Neural progenitor cell (in vitro differentiated cells): ENCODE results near the gene SMG7. TPM values are rescaled to one million over a fixed set of nuclear protein-coding genes. Genes with fewer than 3 reads are reported as not detected.

Experiments used
- DNase-seq: peaks from one replicate; pipeline ENCODE4 v3.0.0-alpha.2; 2016; ENCODE audit warnings: low spot score
- H2AFZ ChIP-seq: fragments of 200-600 bp; sonication (generic); replicated peaks from 2 replicates; pipeline ENCODE4 v1.6.1; 2016; ENCODE audit warnings: antibody characterized with exemption
- H3F3A ChIP-seq: fragments of 200-600 bp; sonication (generic); 2 replicates; pipeline ENCODE4 v1.6.1; 2016; ENCODE audit warnings: antibody characterized with exemption, low read depth
- H3K27ac ChIP-seq: fragments of 200-600 bp; sonication (generic); 2 replicates; pipeline ENCODE4 v1.5.1; 2016; ENCODE audit warnings: mild to moderate bottlenecking
- H3K27me3 ChIP-seq: fragments of 200-600 bp; sonication (generic); 2 replicates; pipeline ENCODE4 v1.6.1; 2016; ENCODE audit warnings: mild to moderate bottlenecking, moderate library complexity
- H3K36me3 ChIP-seq: fragments of 200-600 bp; sonication (generic); 2 replicates; pipeline ENCODE4 v1.5.1; 2016
- H3K4me1 ChIP-seq: fragments of 200-600 bp; sonication (generic); 2 replicates; pipeline ENCODE4 v1.6.1; 2016; ENCODE audit warnings: mixed run types
- H3K4me2 ChIP-seq: fragments of 200-600 bp; sonication (generic); 2 replicates; pipeline ENCODE4 v1.6.1; 2016
- H3K4me3 ChIP-seq: fragments of 200-600 bp; sonication (generic); 2 replicates; pipeline ENCODE4 v1.5.1; 2016
- H3K79me2 ChIP-seq: fragments of 200-600 bp; sonication (generic); 2 replicates; pipeline ENCODE4 v1.6.1; 2016; ENCODE audit warnings: low read depth
- H3K9ac ChIP-seq: fragments of 200-600 bp; sonication (generic); 2 replicates; pipeline ENCODE4 v1.6.1; 2016
- H3K9me3 ChIP-seq: fragments of 200-600 bp; sonication (generic); 2 replicates; pipeline ENCODE4 v1.5.1; 2016; ENCODE audit warnings: low read depth
- H4K20me1 ChIP-seq: fragments of 200-600 bp; sonication (generic); 2 replicates; pipeline ENCODE4 v1.6.1; 2016; ENCODE audit warnings: low read depth
- H3K27ac Mint-ChIP-seq: 3 replicates; pipeline ENCODE4 v1.8.0; 2021; ENCODE audit warnings: mixed read lengths
- H3K27me3 Mint-ChIP-seq: 2 replicates; pipeline ENCODE4 v1.8.0; 2022; ENCODE audit warnings: low read depth, mild to moderate bottlenecking, inconsistent platforms, moderate library complexity, mixed read lengths; ENCODE audit not compliant: insufficient read depth
- H3K36me3 Mint-ChIP-seq: 3 replicates; pipeline ENCODE4 v1.8.0; 2021; ENCODE audit warnings: mixed read lengths
- H3K4me1 Mint-ChIP-seq: 3 replicates; pipeline ENCODE4 v1.8.0; 2021; ENCODE audit warnings: mixed read lengths
- H3K4me3 Mint-ChIP-seq: 3 replicates; pipeline ENCODE4 v1.8.0; 2021; ENCODE audit warnings: mild to moderate bottlenecking, moderate library complexity, mixed read lengths
- H3K9me3 Mint-ChIP-seq: 3 replicates; pipeline ENCODE4 v1.8.0; 2020; ENCODE audit warnings: mixed read lengths
- EZH2 ChIP-seq: fragments of 200-600 bp; sonication (generic); IDR thresholded peaks from 2 replicates; pipeline ENCODE4 v1.6.1; 2017; ENCODE audit warnings: antibody characterized with exemption, mild to moderate bottlenecking, moderate library complexity
- EZH2phosphoT487 ChIP-seq: fragments of 200-600 bp; sonication (generic); IDR thresholded peaks from 2 replicates; pipeline ENCODE4 v1.6.1; 2017; ENCODE audit warnings: antibody characterized with exemption
- total RNA-seq: library from RNA; depleted of rRNA; stranded (reverse); fragments of >200 nt; gene quantifications from 2 replicates; pipeline ENCODE4 v1.2.3, GENCODE V29; 2015; ENCODE audit warnings: low replicate concordance
- TF ChIP-seq, protein P1 (sequence below): fragments of 200-600 bp; sonication (generic); IDR thresholded peaks from 2 replicates; pipeline ENCODE4 v1.5.1; 2017; ENCODE audit warnings: antibody characterized with exemption, mild to moderate bottlenecking

Gene SMG7
- total RNA-seq, 1 donor from 2014 or later, result 33.5 TPM

DNA sequence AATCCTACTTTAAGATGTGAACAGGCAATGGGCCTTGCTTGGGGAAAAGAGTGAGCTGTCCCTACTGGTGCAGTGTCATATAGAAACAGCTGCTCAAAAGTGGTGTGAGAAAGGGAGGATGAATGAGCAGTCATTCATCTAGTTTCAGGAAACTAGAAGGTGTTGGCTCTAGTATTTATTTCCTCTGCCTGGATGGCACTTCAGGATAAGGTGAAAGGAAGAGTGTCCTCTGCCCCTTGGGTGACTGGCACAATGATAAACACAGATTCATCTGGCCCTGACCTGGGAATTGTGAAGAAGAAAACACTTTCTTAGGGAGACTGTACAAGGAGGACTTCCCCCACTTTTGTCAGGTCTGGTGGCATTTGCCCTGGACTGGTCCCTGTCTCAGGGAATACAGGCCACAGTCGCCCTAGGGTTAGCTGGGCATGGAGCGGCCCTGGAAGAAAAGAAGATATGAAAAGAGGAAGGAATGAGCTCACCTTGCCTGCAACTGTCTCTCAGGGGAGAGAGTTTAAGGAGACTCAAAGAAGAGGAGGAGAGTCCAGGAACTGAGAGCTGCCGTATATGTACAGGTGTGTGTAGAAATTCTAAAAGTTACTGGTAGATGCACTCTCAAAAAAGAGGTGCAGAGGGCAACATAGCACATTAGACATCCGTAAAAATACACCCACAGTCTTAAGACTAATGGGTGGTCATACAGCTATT is 40.3 kb upstream of the SMG7 start:
- Mint-ChIP-seq H3K4me1 (no peaks in the 10 kb centered on the region), H3K27me3 (peaks cover 5% of the 10 kb centered on the region), H3K36me3 (peaks cover 2% of the 10 kb centered on the region), H3K4me3 (no peak overlapping the region), H3K27ac (peak overlapping the region; percentile 9), H3K9me3 (peaks cover 3% of the 10 kb centered on the region)
- no peaks in the 10 kb centered on the region for H3K36me3 ChIP-seq
- H2AFZ ChIP-seq, result no peak overlapping the region
- H4K20me1 ChIP-seq, result no peaks in the 10 kb centered on the region
- H3K27me3 ChIP-seq, result no peaks in the 10 kb centered on the region
- H3K79me2 ChIP-seq, result no peaks in the 10 kb centered on the region
- no peak overlapping the region for H3K27ac ChIP-seq
- no peaks in the 10 kb centered on the region for H3F3A ChIP-seq
- no peak overlapping the region for H3K4me3 ChIP-seq
- H3K9ac ChIP-seq, result no peak overlapping the region
- H3K9me3 ChIP-seq, result no peaks in the 10 kb centered on the region
- DNase-seq, result no peak
- no peak for TF ChIP-seq EZH2
- no peak for TF ChIP-seq EZH2phosphoT487
- TF ChIP-seq, protein P1, sequence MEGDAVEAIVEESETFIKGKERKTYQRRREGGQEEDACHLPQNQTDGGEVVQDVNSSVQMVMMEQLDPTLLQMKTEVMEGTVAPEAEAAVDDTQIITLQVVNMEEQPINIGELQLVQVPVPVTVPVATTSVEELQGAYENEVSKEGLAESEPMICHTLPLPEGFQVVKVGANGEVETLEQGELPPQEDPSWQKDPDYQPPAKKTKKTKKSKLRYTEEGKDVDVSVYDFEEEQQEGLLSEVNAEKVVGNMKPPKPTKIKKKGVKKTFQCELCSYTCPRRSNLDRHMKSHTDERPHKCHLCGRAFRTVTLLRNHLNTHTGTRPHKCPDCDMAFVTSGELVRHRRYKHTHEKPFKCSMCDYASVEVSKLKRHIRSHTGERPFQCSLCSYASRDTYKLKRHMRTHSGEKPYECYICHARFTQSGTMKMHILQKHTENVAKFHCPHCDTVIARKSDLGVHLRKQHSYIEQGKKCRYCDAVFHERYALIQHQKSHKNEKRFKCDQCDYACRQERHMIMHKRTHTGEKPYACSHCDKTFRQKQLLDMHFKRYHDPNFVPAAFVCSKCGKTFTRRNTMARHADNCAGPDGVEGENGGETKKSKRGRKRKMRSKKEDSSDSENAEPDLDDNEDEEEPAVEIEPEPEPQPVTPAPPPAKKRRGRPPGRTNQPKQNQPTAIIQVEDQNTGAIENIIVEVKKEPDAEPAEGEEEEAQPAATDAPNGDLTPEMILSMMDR, result no peak
- H3K4me2 ChIP-seq, result no peak overlapping the region
- no peaks in the 10 kb centered on the region for H3K4me1 ChIP-seq

DNA sequence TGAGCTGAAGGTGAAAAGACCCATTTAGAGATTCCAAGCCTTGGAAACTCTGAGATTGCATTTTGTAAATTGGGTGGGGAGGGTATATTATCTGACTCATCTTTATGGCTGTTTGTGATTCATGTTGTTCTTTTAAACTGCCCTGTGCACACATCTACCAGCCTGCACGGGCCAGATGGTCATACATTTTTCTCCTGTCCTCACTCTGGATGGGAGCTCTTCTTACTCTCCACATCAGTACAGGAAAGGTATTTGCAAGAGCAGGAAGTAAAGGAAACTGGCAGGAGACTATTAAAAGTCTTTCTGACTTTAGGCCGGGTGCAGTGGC is 39.8 kb upstream of the SMG7 start:
- TF ChIP-seq EZH2 (no peak), EZH2phosphoT487 (no peak)
- TF ChIP-seq, protein P1, result no peak
- Histone ChIP-seq H3K79me2 (no peaks in the 10 kb centered on the region), H4K20me1 (no peaks in the 10 kb centered on the region)

DNA sequence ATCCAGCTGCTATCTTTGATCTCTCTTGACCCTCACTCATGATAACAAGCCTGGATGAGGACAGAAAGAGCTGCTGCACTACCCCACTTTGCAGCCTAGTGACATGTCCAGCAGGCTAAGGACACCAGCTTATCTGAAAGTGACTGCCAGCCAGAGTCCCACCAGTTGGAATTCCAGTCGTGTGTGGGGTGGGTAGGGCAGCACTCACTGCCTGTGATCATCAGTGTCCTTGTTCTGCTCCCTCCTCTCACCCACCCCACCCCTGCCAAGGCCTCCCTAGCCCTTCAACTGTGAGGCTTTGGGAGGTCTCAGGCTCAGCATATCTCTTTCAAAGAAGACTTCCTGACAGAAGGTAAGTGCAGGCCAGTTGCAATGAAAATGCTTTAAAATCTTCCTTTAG is 38.6 kb upstream of the SMG7 start:
- Histone ChIP-seq H3K79me2 (no peaks in the 10 kb centered on the region), H3K9ac (no peak overlapping the region), H3K27me3 (no peaks in the 10 kb centered on the region), H3K4me3 (no peak overlapping the region), H3K36me3 (no peaks in the 10 kb centered on the region), H3K9me3 (no peaks in the 10 kb centered on the region), H2AFZ (no peak overlapping the region), H3F3A (no peaks in the 10 kb centered on the region), H3K4me1 (no peaks in the 10 kb centered on the region), H4K20me1 (no peaks in the 10 kb centered on the region), H3K4me2 (no peak overlapping the region), H3K27ac (no peak overlapping the region)
- DNase-seq, result no peak
- H3K4me3 Mint-ChIP-seq, result no peak overlapping the region
- TF ChIP-seq, protein P1, result no peak
- TF ChIP-seq EZH2phosphoT487 (no peak), EZH2 (no peak)
- peaks cover 2% of the 10 kb centered on the region for H3K36me3 Mint-ChIP-seq
- no peak overlapping the region for H3K27ac Mint-ChIP-seq
- peaks cover under 1% of the 10 kb centered on the region for H3K9me3 Mint-ChIP-seq
- H3K27me3 Mint-ChIP-seq, result peaks cover 4% of the 10 kb centered on the region
- no peaks in the 10 kb centered on the region for H3K4me1 Mint-ChIP-seq

More for the DNA sequence above, 39.8 kb upstream of the SMG7 start:
- H3F3A ChIP-seq, result no peaks in the 10 kb centered on the region
- H3K4me2 ChIP-seq, result no peak overlapping the region
- no peak overlapping the region for H3K27ac Mint-ChIP-seq
- no peaks in the 10 kb centered on the region for H3K36me3 ChIP-seq
- H3K27me3 Mint-ChIP-seq, result peaks cover 5% of the 10 kb centered on the region
- no peaks in the 10 kb centered on the region for H3K4me1 ChIP-seq
- no peaks in the 10 kb centered on the region for H3K27me3 ChIP-seq
- no peak overlapping the region for H3K27ac ChIP-seq
- no peak overlapping the region for H3K4me3 Mint-ChIP-seq
- no peaks in the 10 kb centered on the region for H3K9me3 ChIP-seq
- no peaks in the 10 kb centered on the region for H3K4me1 Mint-ChIP-seq
- H3K9me3 Mint-ChIP-seq, result peaks cover 3% of the 10 kb centered on the region
- DNase-seq, result no peak
- no peak overlapping the region for H3K9ac ChIP-seq
- peaks cover 2% of the 10 kb centered on the region for H3K36me3 Mint-ChIP-seq
- no peak overlapping the region for H3K4me3 ChIP-seq
- H2AFZ ChIP-seq, result no peak overlapping the region
